OCI-LY7 (cell line): ENCODE results near the gene CD3E.

Experiments used
- EZH2phosphoT487 ChIP-seq: fragments of 200-600 bp; sonication (generic); IDR thresholded peaks from 2 replicates; pipeline ENCODE4 v1.6.1; 2018; ENCODE audit warnings: low read depth, borderline replicate concordance, mild to moderate bottlenecking, mixed run types, antibody characterized with exemption, low read length, moderate library complexity, mixed read lengths
- TF ChIP-seq, protein P1 (sequence below): fragments of 200-600 bp; sonication (generic); conservative IDR thresholded peaks from 2 replicates; pipeline ENCODE4 v1.5.1; 2014; ENCODE audit warnings: mild to moderate bottlenecking, antibody characterized with exemption, low read length, moderate library complexity, mixed read lengths

DNA sequence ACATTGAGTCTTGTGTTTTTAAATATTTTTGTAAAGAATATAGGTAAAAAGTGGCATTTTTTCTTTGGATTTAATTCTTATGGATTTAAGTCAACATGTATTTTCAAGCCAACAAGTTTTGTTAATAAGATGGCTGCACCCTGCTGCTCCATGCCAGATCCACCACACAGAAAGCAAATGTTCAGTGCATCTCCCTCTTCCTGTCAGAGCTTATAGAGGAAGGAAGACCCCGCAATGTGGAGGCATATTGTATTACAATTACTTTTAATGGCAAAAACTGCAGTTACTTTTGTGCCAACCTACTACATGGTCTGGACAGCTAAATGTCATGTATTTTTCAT is 333 bp upstream of the CD3E start:
- no peak for TF ChIP-seq EZH2phosphoT487
- TF ChIP-seq, protein P1, sequence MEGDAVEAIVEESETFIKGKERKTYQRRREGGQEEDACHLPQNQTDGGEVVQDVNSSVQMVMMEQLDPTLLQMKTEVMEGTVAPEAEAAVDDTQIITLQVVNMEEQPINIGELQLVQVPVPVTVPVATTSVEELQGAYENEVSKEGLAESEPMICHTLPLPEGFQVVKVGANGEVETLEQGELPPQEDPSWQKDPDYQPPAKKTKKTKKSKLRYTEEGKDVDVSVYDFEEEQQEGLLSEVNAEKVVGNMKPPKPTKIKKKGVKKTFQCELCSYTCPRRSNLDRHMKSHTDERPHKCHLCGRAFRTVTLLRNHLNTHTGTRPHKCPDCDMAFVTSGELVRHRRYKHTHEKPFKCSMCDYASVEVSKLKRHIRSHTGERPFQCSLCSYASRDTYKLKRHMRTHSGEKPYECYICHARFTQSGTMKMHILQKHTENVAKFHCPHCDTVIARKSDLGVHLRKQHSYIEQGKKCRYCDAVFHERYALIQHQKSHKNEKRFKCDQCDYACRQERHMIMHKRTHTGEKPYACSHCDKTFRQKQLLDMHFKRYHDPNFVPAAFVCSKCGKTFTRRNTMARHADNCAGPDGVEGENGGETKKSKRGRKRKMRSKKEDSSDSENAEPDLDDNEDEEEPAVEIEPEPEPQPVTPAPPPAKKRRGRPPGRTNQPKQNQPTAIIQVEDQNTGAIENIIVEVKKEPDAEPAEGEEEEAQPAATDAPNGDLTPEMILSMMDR = no peak
